Activated T-helper 9 cell treated with anti-CD3 and anti-CD28 coated beads, Interleukin-2, amount 50 U/mL, for 16 hours (primary cell): ENCODE data around the gene IFIT3.
"Not testable (repeated sequence)": the region's sequence is repeated elsewhere in the genome, so short reads cannot be mapped to it uniquely, and the experiment has no call there.

Experiments
- DNase-seq: peaks from one replicate; pipeline ENCODE4 v3.0.0-alpha.2; 2020; ENCODE audit warnings: low read depth

IFIT3 gene

GRCh38 chr10:89337484-89337883 lies 9.7 kb downstream of the IFIT3 start:
- no peak for DNase-seq

GRCh38 chr10:89338713-89339112 lies 10.9 kb downstream of the IFIT3 start:
- DNase-seq, result no peak

GRCh38 chr10:89339875-89340274 lies 12.1 kb downstream of the IFIT3 start:
- no peak for DNase-seq

GRCh38 chr10:89341649-89342048 lies 13.9 kb downstream of the IFIT3 start:
- no peak for DNase-seq

- DNase-seq, result no peak
Measured at GRCh38 chr10:89342206-89342958, 14.6 kb downstream of the IFIT3 start.

GRCh38 chr10:89343089-89343767 lies 15.4 kb downstream of the IFIT3 start:
- DNase-seq, result no peak

- no peak for DNase-seq
Measured at GRCh38 chr10:89344156-89344555, 16.4 kb downstream of the IFIT3 start.

- DNase-seq, result no peak
Measured at GRCh38 chr10:89345367-89346000, 17.7 kb downstream of the IFIT3 start.

GRCh38 chr10:89346405-89347254 lies 18.8 kb downstream of the IFIT3 start:
- no peak for DNase-seq

GRCh38 chr10:89347701-89348457 lies 20.1 kb downstream of the IFIT3 start:
- DNase-seq, result no peak

GRCh38 chr10:89348481-89348880 lies 20.7 kb downstream of the IFIT3 start:
- no peak for DNase-seq

GRCh38 chr10:89348975-89349374 lies 21.2 kb downstream of the IFIT3 start:
- no peak for DNase-seq

GRCh38 chr10:89350631-89351315 lies 23.0 kb downstream of the IFIT3 start:
- DNase-seq, result not testable (repeated sequence)

GRCh38 chr10:89351412-89351779 lies 23.6 kb downstream of the IFIT3 start:
- no peak for DNase-seq

GRCh38 chr10:89351780-89352597 lies 24.2 kb downstream of the IFIT3 start:
- no peak for DNase-seq

- no peak for DNase-seq
Measured at GRCh38 chr10:89352802-89353201, 25.0 kb downstream of the IFIT3 start.

GRCh38 chr10:89355394-89355931 lies 27.7 kb downstream of the IFIT3 start:
- DNase-seq, result no peak

- DNase-seq, result no peak
Measured at GRCh38 chr10:89357096-89357495, 29.3 kb downstream of the IFIT3 start.

GRCh38 chr10:89357975-89358374 lies 30.2 kb downstream of the IFIT3 start:
- DNase-seq, result no peak

- DNase-seq, result no peak
Measured at GRCh38 chr10:89360157-89360556, 32.4 kb downstream of the IFIT3 start.
